Rectal smooth muscle tissue (tissue), 1 donor: ENCODE results near the gene RTL1.

Experiments
- H3K27ac ChIP-seq: one replicate; pipeline ENCODE4 v1.7.0; 2013; ENCODE audit warnings: low read depth, low read length, inconsistent platforms
- H3K27me3 ChIP-seq: one replicate; pipeline ENCODE4 v1.7.0; 2013; ENCODE audit warnings: low read length; ENCODE audit not compliant: control insufficient read depth, insufficient read depth
- H3K36me3 ChIP-seq: one replicate; pipeline ENCODE4 v1.7.0; 2013; ENCODE audit warnings: low read length; ENCODE audit not compliant: control insufficient read depth, insufficient read depth
- H3K4me1 ChIP-seq: one replicate; pipeline ENCODE4 v1.7.0; 2013; ENCODE audit warnings: low read length; ENCODE audit not compliant: control insufficient read depth, insufficient read depth
- H3K4me3 ChIP-seq: one replicate; pipeline ENCODE4 v1.7.0; 2013; ENCODE audit warnings: low read length
- H3K9ac ChIP-seq: one replicate; pipeline ENCODE4 v1.7.0; 2013; ENCODE audit warnings: low read length

RTL1 gene

GRCh38 chr14:100856056-100856950 lies 47.2 kb downstream of the RTL1 start:
- Histone ChIP-seq H3K27ac (no peak overlapping the region), H3K4me3 (no peak overlapping the region), H3K4me1 (no peaks in the 10 kb centered on the region), H3K36me3 (no peaks in the 10 kb centered on the region), H3K27me3 (no peaks in the 10 kb centered on the region), H3K9ac (no peak overlapping the region)

- H3K4me1 ChIP-seq: no peaks in the 10 kb centered on the region
- no peak overlapping the region for H3K4me3 ChIP-seq
- H3K27me3 ChIP-seq: no peaks in the 10 kb centered on the region
- H3K36me3 ChIP-seq: no peaks in the 10 kb centered on the region
- no peak overlapping the region for H3K27ac ChIP-seq
- no peak overlapping the region for H3K9ac ChIP-seq
These were observed 48.1 kb downstream of the RTL1 start for GRCh38 chr14:100855256-100855930.

- H3K36me3 ChIP-seq: no peaks in the 10 kb centered on the region
- no peaks in the 10 kb centered on the region for H3K27me3 ChIP-seq
- no peak overlapping the region for H3K4me3 ChIP-seq
- H3K4me1 ChIP-seq: no peaks in the 10 kb centered on the region
- H3K9ac ChIP-seq: no peak overlapping the region
- no peak overlapping the region for H3K27ac ChIP-seq
These were observed 49.1 kb downstream of the RTL1 start for GRCh38 chr14:100854435-100854834.

GRCh38 chr14:100851946-100852620 lies 51.4 kb downstream of the RTL1 start:
- Histone ChIP-seq H3K36me3 (no peaks in the 10 kb centered on the region), H3K27ac (no peak overlapping the region), H3K4me1 (no peaks in the 10 kb centered on the region), H3K27me3 (no peaks in the 10 kb centered on the region), H3K9ac (no peak overlapping the region), H3K4me3 (no peak overlapping the region)

GRCh38 chr14:100851586-100851916 lies 52.0 kb downstream of the RTL1 start:
- Histone ChIP-seq H3K27me3 (no peaks in the 10 kb centered on the region), H3K9ac (no peak overlapping the region), H3K4me1 (no peaks in the 10 kb centered on the region), H3K4me3 (no peak overlapping the region), H3K27ac (no peak overlapping the region), H3K36me3 (no peaks in the 10 kb centered on the region)

GRCh38 chr14:100850841-100851585 lies 52.5 kb downstream of the RTL1 start:
- Histone ChIP-seq H3K36me3 (no peaks in the 10 kb centered on the region), H3K4me1 (no peaks in the 10 kb centered on the region), H3K4me3 (no peak overlapping the region), H3K27me3 (no peaks in the 10 kb centered on the region), H3K9ac (no peak overlapping the region), H3K27ac (no peak overlapping the region)

- H3K36me3 ChIP-seq: no peaks in the 10 kb centered on the region
- H3K4me3 ChIP-seq: no peak overlapping the region
- H3K27ac ChIP-seq: no peak overlapping the region
- H3K27me3 ChIP-seq: no peaks in the 10 kb centered on the region
- H3K4me1 ChIP-seq: no peaks in the 10 kb centered on the region
- no peak overlapping the region for H3K9ac ChIP-seq
These were observed 54.3 kb downstream of the RTL1 start for GRCh38 chr14:100849115-100849781.

- Histone ChIP-seq H3K36me3 (no peaks in the 10 kb centered on the region), H3K27ac (no peak overlapping the region), H3K9ac (no peak overlapping the region), H3K4me3 (no peak overlapping the region), H3K4me1 (no peaks in the 10 kb centered on the region), H3K27me3 (no peaks in the 10 kb centered on the region)
These were observed 57.1 kb downstream of the RTL1 start for GRCh38 chr14:100846309-100846859.

- Histone ChIP-seq H3K27me3 (no peaks in the 10 kb centered on the region), H3K36me3 (no peaks in the 10 kb centered on the region), H3K4me3 (no peak overlapping the region), H3K27ac (no peak overlapping the region), H3K4me1 (no peaks in the 10 kb centered on the region), H3K9ac (no peak overlapping the region)
These were observed 58.2 kb downstream of the RTL1 start for GRCh38 chr14:100845341-100845740.

GRCh38 chr14:100844846-100845245 lies 58.7 kb downstream of the RTL1 start:
- H3K4me3 ChIP-seq: no peak overlapping the region
- no peaks in the 10 kb centered on the region for H3K27me3 ChIP-seq
- H3K9ac ChIP-seq: no peak overlapping the region
- H3K27ac ChIP-seq: no peak overlapping the region
- H3K4me1 ChIP-seq: no peaks in the 10 kb centered on the region
- no peaks in the 10 kb centered on the region for H3K36me3 ChIP-seq

GRCh38 chr14:100844421-100844820 lies 59.1 kb downstream of the RTL1 start:
- Histone ChIP-seq H3K9ac (no peak overlapping the region), H3K27me3 (no peaks in the 10 kb centered on the region), H3K4me1 (no peaks in the 10 kb centered on the region), H3K27ac (no peak overlapping the region), H3K36me3 (no peaks in the 10 kb centered on the region), H3K4me3 (no peak overlapping the region)
